ENCODE results near the gene MARCHF10.
"Not testable (repeated sequence)": the region's sequence is repeated elsewhere in the genome, so short reads cannot be mapped to it uniquely, and the experiment has no call there.

Gene MARCHF10

DNA sequence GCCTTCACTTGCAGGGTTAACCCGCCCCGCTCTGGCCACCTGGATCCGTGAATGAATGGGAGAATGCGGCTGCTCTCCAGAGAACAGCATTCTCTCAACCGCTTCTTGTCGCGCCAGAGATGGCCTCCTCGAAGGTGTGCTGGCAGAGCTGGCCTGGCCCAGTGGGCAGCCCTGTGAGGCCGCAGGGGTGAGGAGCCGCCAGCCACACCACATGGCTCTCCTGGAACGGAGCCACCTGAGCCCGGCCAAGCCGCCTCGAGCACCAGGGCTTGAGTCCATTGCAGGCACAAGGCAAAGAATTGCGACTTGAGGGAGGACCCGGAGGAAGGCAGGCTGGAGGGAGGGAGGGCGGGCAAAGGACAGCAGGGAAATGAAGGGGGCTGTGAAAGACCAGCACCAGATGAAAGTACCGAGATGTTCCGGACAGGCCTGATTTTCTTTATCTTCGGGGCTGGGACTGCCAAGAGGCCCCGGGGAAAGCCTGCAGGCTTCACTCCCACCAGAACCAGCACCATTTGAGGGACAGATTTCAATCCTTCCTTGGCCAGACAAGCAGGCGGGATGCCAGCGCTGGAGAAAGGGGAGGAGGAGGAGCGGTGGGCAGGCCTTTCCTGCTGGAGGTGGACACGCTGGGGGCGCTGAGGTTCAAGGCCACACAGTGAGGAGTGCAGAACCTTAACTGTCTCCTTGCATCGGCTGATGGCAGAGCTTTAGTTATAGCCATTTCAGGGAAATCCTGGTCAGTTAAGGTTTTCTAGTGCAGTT lies 111.2 kb downstream of the MARCHF10 start:
- no peak for DNase-seq (ENCODE audit: low spot score)

DNA sequence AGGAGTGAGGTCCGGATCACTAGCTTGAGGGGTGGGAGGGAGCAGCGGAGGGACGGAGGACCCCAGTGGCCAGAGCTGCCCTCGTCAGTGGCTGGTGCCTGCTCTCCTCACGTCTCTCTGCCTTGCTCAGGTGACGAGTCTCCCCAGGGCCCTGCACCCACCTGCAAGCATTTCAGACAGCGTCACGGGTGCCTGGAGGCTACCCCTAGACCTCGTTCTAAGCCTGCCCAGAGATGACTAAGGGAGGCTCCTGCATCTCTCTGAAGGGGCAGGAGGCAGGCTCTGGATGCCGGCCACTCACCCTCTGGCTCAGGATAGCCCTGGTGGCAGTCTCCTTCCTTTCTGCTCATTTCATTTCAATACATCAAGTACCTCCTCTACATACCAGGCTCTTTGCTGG lies 111.9 kb downstream of the MARCHF10 start:
- DNase-seq (ENCODE audit: low spot score): no peak

DNA sequence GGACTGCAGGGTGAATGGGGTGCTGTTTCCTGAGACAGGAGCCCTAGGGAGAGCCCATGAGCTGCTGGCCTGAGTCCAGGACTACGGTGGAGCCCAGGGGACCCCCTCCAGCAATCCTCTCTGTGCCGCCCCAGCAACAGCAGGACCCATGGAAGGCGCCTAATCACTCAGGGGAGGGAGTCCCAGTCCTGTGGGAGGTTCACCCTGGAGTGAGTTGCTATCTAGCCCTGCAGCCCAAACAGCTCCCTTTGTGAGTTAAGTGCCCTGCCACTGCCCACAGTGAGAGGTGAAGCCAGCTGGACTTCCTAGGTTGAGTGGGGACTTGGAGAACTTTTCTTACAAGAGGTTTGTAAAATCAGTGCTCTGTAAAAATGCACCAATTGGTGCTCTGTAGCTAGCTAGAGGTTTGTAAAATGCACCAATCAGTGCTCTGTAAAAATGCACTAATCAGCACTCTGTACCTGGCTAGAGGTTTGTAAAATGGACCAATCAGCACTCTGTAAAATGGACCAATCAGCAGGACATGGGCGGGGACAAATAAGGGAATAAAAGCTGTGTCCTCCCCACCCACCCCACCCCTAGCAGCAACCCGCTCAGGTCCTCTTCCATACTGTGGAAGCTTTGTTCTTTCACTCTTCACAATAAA lies 112.9 kb downstream of the MARCHF10 start:
- not testable (repeated sequence) for DNase-seq (ENCODE audit: low spot score)

DNA sequence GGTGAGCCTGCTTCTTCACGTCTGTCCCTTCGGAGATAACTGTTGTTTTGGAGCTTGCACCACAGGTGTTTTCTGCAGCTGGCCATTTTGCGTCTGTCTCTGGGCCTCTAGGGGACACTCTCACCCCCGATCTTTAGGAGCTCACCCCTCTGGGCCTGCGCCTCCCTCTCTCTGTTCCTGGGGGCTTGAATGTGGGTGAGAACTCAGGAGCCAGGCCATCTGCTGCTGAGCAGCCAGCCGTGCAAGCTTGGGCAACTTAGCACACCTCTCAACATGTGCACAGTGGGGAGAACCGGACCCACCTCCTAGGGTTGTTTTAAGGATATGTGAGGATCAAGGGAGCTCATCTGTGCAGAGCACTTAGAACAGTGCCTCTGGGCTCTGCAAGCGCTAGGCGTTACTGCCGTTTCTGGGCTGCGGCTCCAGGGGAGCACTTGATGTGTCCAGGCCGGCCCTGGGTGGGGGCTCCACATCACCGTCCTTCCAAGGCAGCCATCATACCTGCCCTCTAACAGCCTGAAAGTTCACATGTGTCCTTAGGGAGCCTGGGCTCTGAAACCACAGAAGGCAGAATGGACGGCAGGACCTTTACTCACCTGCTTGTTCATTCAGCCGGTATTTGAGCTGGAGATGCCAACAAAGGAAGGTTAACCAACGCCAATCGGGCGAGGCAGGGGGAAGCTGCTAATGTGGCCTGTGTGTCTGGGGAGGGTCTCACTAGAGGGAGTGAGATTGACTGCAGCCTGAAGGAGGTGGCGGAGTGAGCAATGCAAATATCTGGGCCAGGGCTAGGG lies 114.3 kb downstream of the MARCHF10 start:
- DNase-seq (ENCODE audit: low spot score): no peak

DNA sequence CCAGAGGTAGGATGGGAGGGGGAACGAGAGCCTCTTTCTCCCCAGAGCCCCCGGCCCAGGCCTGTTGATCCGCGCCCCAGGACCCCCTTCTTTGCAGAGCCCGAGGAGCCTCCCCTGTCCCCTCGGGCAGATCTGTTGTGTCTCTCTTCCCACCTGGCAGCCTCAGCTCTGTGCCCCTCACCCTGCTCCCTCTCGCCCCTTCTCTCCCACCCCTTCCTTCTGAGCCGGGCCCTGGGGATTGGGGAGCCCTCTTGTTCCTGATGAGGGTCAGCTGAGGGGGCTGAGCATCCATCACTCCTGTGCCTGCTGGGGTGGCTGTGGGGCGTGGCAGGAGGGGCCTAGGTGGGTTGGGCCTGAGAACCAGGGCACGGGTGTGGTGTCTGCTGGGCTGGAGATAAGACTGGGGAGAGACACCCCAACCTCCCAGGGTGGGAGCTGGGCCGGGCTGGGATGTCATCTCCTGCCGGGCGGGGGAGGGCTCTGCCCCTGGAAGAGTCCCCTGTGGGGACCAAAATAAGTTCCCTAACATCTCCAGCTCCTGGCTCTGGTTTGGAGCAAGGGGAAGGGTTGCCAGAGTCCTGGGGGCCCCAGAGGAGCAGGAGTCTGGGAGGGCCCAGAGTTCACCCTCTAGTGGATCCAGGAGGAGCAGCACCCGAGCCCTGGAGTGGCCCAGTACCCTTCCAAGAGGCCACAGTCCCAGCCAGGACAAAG lies 115.2 kb downstream of the MARCHF10 start:
- DNase-seq (ENCODE audit: low spot score): no peak

DNA sequence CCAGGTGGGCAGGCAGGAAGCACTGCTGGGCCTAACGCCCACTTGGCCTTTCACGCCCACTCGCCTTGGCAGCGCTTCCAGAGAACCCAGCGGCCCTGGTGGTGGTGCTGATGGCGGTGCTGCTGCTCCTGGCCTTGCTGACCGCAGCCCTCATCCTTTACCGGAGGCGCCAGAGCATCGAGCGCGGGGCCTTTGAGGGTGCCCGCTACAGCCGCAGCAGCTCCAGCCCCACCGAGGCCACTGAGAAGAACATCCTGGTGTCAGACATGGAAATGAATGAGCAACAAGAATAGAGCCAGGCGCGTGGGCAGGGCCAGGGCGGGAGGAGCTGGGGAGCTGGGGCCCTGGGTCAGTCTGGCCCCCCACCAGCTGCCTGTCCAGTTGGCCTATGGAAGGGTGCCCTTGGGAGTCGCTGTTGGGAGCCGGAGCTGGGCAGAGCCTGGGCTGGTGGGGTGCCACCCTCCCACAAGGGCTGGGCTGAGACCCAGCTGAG lies 115.9 kb downstream of the MARCHF10 start:
- DNase-seq (ENCODE audit: low spot score): no peak

DNA sequence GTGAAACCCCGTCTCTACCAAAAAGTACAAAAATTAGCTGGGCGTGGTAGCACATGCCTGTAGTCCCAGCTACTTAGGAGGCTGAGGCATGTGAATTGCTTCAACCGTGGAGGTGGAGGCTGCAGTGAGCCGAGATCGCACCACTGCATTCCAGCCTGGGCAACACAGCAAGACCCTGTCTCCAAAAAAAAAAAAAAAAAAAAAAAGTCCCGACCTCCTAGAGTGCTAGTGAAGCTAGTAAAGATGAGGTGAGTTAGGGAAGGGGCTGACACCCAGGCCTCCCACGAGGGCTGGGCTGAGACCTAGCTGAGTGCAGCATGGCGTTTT lies 116.6 kb downstream of the MARCHF10 start:
- not testable (repeated sequence) for DNase-seq (ENCODE audit: low spot score)

DNA sequence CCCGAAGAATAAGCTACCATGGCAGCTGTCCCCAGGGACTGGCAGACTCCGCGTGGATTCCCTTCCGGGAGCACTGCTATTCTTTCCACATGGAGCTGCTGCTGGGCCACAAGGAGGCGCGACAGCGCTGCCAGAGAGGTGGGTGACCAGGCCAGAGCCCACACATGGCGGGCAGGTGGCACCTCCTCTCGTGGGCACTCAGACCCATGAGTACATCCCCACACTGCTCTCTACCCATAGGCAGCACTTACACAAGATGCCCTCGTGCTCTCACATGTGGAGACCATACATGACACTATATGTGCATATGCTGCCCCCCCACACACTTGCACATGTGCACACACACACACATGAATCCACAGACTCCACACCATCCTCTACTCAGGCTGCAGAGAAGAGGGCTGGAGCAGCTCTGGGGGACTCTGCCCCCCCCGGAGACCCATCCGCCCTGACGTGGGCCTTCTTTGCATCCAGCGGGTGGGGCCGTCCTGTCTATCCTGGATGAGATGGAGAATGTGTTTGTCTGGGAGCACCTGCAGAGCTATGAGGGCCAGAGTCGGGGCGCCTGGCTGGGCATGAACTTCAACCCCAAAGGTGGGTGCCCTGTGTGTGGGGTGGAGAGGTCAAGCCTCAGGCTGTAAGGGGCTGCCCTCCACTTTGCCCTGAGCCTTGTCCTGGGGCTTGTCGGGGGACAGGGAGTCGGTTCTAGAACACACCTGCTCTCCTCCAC lies 117.8 kb downstream of the MARCHF10 start:
- no peak for DNase-seq (ENCODE audit: low spot score)

DNA sequence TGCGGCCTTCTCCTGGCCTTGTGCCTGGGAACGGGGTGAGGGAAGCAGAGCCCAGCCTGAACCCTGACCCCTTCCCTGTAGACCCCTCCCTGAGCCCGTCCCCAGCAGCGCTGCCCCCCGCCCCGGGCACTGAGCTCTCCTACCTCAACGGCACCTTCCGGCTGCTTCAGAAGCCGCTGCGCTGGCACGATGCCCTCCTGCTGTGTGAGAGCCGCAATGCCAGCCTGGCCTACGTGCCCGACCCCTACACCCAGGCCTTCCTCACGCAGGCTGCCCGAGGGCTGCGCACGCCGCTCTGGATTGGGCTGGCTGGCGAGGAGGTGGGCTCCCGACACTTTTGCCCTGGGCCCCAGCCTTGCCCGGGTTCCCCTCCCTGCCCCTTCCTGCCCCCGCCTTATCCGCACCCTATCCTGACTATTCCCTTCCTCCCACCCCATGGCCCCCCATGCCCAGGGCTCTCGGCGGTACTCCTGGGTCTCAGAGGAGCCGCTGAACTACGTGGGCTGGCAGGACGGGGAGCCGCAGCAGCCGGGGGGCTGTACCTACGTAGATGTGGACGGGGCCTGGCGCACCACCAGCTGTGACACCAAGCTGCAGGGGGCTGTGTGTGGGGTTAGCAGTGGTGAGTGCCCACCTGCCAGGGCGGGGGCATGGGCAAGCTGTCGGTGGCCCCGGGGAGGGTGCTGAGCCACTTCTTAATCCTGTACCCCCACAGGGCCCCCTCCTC lies 118.5 kb downstream of the MARCHF10 start:
- no peak for DNase-seq (ENCODE audit: low spot score)

DNA sequence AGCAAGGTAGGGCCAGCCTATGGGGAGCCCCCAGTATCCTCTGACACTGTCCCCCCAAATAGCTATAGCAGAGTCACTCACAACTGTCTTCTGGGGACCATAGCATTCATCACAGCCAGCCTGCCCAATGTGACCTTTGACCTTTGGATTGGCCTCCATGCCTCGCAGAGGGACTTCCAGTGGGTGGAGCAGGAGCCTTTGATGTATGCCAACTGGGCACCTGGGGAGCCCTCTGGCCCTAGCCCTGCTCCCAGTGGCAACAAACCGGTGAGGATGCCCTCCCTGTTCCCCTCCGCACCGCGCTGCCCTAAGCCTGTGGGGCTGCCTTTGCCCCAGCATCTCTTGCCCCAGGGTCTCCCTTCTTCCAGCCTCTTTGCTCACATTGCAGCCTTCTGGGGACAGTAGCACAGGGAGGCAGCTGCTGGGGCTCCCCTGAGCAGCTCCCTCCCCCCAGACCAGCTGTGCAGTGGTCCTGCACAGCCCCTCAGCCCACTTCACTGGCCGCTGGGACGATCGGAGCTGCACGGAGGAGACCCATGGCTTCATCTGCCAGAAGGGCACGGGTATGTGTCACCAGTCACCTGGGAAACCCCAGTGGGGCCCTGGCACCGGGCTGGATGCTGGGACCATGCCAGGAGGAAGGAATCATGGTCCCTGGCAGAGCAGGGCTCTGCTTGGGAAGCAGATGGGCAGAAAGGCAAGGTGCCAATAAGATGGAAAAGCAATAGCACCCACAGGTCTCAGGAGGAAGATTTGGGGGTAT lies 119.5 kb downstream of the MARCHF10 start:
- DNase-seq (ENCODE audit: low spot score): no peak

DNA sequence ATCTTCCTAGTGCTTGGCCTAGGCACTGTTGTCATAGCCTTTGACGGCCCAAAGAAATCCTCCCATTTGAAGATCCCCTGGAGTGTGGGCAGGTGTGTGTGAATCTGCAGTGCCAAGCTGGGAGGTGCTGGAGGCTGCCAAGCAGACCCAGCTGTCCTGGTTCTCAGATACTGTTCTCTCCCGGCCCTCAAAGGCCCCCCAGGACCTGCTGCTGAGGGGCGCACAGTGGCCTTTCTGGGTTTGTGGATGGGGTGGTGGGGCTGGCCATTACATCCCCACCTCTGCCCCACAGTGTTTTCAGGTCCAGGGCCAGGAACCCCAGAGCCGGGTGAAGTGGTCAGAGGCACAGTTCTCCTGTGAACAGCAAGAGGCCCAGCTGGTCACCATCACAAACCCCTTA lies 120.1 kb downstream of the MARCHF10 start:
- no peak for DNase-seq (ENCODE audit: low spot score)

DNA sequence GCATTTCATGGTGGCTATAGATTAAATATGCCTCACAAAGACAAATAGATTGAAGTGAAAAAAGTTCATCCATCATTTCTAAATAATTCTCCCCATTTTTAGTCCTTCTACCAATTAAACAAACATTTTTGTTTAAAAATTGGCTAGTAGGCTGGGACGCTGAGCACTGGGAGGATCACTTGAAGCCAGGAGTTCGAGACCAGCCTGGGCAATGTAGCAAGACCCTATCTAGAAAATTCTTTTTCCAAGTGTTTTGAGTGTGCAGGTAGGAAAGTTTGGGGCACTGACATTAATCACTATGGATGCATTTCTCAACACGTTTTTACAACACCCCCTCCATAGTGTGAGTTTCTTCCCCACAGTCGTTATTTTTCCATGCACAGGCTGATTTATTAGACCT lies 123.9 kb downstream of the MARCHF10 start:
- no peak for DNase-seq (ENCODE audit: low spot score)

DNA sequence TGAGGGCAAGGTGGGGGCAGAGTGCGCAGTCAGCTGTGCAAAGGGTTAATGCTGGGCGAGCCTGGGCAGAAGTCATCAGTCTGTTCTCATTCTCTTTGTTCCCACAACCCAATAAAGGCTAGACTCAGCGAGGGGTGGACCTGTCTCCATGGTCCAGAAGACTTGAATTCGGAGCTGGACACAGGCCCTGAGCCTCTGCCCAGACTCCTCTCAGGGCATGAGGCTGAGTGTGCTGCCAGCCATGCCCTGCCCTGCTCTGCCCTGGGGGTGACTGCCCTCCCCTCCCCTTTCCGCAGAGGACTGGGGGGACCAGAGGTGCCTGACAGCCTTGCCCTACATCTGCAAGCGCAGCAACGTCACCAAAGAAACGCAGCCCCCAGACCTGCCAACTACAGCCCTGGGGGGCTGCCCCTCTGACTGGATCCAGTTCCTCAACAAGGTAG lies 126.2 kb downstream of the MARCHF10 start:
- DNase-seq (ENCODE audit: low spot score): no peak

DNA sequence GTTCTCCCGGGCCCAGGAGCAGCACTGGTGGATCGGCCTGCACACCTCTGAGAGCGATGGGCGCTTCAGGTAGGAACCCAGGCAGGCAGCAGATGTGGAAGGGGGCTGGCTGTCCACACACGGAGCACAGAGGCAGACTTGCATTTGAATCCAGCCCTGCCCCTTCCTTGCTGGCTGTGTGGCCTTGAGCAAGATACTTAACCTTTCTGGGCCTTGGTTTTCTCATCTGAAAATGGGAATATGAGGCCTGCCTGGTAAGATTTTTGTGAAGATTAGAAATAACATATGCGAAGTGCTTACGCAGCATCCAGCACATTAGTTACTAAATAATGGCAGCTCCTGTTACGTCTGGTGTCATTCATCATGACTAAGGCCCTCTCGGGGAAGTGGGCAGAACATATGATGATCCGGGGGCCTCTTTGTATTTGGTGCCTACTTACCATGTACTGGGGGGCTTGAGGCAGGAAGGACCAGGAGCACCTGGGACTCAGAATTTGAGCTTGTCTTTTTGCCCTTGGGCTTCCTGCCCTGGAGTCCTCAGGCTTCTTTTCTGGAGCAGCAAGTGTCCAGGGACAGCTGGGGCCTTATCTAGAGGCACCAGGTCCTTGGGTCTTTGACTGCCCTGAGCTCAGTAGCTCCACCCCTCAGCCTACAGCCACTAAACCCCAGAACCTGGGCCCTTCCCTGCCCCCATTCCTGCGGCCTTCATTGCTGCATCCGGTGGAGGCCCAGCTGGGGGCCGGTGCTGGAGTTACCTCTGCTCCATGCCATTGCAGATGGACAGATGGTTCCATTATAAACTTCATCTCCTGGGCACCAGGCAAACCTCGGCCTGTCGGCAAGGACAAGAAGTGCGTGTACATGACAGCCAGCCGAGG lies 126.8 kb downstream of the MARCHF10 start:
- DNase-seq (ENCODE audit: low spot score): no peak

DNA sequence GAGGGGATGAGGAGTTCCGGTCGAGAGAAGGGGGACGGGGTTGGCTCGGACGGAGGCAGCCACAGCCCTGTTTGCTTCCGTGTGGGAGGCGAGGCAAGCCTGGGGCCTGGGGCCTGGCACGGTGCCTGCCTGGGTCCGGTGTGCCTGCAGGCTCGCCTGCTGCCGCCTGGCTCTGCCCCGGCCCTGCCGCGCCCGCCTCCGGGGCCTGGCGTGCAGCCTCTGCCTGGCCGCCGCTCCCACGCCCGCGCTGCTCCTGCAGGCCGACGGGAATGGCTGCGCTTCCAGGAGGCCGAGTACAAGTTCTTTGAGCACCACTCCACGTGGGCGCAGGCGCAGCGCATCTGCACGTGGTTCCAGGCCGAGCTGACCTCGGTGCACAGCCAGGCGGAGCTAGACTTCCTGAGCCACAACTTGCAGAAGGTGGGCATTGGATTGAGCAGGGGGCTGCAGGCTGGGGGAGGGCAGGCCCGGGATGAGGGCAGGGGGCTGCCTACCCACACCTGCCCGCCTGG lies 127.5 kb downstream of the MARCHF10 start:
- DNase-seq (ENCODE audit: low spot score): no peak

DNA sequence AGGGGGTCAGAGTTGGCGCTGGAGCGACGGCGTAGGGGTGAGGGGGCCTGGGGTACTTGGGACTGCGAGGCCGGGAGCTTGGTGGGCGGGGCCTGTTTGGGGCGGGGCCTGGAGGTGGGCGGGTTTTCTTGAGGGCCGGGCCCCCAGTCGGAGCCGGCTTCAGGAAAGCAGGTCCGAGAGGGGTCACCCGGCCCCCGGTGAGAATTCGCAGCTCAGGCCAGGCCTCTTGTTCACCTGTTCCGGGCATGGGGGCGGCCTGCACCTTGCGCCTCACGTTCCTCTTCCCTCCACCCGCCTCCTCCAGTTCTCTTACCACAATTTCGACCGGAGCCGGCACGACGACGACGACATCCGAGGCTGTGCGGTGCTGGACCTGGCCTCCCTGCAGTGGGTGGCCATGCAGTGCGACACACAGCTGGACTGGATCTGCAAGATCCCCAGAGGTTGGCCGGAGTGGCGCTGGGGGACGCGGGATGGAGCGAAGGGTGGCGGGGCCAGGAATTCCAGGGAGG lies 128.2 kb downstream of the MARCHF10 start:
- DNase-seq (ENCODE audit: low spot score): no peak

DNA sequence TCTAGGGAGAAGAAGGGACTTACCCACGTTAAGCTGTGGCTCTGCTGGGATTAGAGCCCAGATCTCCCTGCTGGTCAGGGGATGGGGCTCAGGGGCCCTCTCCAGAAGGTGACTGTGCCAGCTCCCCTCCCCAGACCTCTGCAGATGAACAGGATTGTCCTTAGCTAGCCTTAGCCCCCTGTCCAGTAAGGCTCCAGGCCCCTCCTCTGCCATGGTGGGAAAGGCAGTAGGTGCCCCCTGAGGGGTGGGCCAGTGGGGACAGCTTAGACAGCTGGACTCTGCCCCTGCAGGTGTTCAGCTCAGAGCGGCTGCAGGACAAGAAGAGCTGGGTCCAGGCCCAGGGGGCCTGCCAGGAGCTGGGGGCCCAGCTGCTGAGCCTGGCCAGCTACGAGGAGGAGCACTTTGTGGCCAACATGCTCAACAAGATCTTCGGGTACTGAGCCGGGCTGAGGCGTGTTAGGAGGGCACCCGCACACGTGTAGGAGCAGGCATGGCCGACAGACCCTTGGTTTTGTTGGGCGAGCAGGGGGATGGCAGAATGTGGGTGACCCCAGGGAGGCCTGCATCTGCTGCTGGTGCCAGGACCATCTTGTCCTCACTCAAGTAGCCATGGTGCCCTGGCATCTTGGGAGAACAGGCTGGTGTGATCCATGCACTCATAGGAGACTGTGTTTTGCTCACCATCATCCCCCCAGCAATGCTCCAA lies 129.7 kb downstream of the MARCHF10 start:
- DNase-seq (ENCODE audit: low spot score): no peak
